K562 (cell line): ENCODE measurements around the gene COL4A2. TPM values are rescaled to one million over a fixed set of nuclear protein-coding genes. Genes with fewer than 3 reads are reported as not detected.

Source experiments
- ATAC-seq: fragments of 200-7000 bp; cut with Tn5 transposase; 3 replicates; pipeline ENCODE4 v1.9.1; 2020; ENCODE audit warnings: moderate library complexity
- BruUV-seq: library from RNA; stranded (reverse); fragments of 400-500 nt; replicated peaks from 2 replicates; lab custom pipeline; 2021; lab: Mats Ljungman, UMichigan
- CTCF ChIA-PET: fragments of 300-600 bp; formaldehyde crosslinking; extraction: SDS; loops from one replicate; lab custom pipeline; 2021; ENCODE audit warnings: low intra/inter-chr PET ratio; lab: Yijun Ruan, JAX
- POLR2A ChIA-PET: fragments of 300-600, 350-650 bp; sonication (Branson Sonifier 250); formaldehyde crosslinking; extraction: SDS; loops from one replicate; lab custom pipeline; 2021; ENCODE audit warnings: antibody characterized with exemption, inconsistent platforms; lab: Yijun Ruan, JAX
- DNase-seq, 4 experiments: peaks; one replicate each; pipeline versions ENCODE4 v3.0.0 to v3.0.0-alpha.2; 2011 to 2018; ENCODE audit warnings: low spot score in 3 of 4, mixed read lengths in 3 of 4; ENCODE audit errors: extremely low read depth in 1 of 4
- FAIRE-seq: peaks from 2 replicates; lab custom pipeline; 2011; peaks lifted over from hg19 to GRCh38; lab: Jason Lieb, UNC
- H2AFZ ChIP-seq: 2 replicates; pipeline ENCODE4 v1.6.0; 2011; ENCODE audit warnings: low read depth, low read length, control low read depth, inconsistent platforms
- H3K27ac ChIP-seq: fragments of 200-600 bp; 3 replicates; pipeline ENCODE4 v1.8.0; 2011; ENCODE audit warnings: low read depth, mild to moderate bottlenecking, control low read depth, inconsistent platforms, low read length, moderate library complexity, mixed read lengths; ENCODE audit errors: extremely low read depth
- H3K27me3 ChIP-seq, 2 experiments: fragments of 300-600 bp in 1 of 2; 2 replicates in 1 of 2; 3 replicates in 1 of 2; pipeline versions ENCODE4 v1.6.0 to v1.8.0; 2011; ENCODE audit warnings: inconsistent platforms in 2 of 2, low read length in 2 of 2, mild to moderate bottlenecking in 1 of 2, mixed read lengths in 1 of 2, moderate library complexity in 1 of 2; ENCODE audit not compliant: control insufficient read depth in 2 of 2, insufficient read depth in 2 of 2
- H3K36me3 ChIP-seq: fragments of 300-600 bp; 3 replicates; pipeline ENCODE4 v1.8.0; 2011; ENCODE audit warnings: mild to moderate bottlenecking, low read length, inconsistent platforms; ENCODE audit not compliant: control insufficient read depth, insufficient read depth
- H3K4me1 ChIP-seq, 2 experiments: fragments of 200-600 bp in 1 of 2; replicated peaks in 1 of 2; 2 replicates in 1 of 2; 3 replicates in 1 of 2; pipeline versions ENCODE4 v1.5.1 to v1.8.0; 2011; ENCODE audit warnings: inconsistent platforms in 2 of 2, low read length in 2 of 2, mild to moderate bottlenecking in 1 of 2, mixed read lengths in 1 of 2, moderate library complexity in 1 of 2; ENCODE audit not compliant: control insufficient read depth in 2 of 2, insufficient read depth in 2 of 2
- H3K4me2 ChIP-seq: 2 replicates; pipeline ENCODE4 v1.6.1; 2011; ENCODE audit warnings: low read length, control low read depth, inconsistent platforms, mixed read lengths; ENCODE audit not compliant: insufficient read depth
- H3K4me3 ChIP-seq: fragments of 200-600 bp; sonication (generic), shearing (Covaris generic); 2 replicates; pipeline ENCODE4 v1.5.1; 2016; ENCODE audit warnings: control low read depth, inconsistent platforms
- H3K79me2 ChIP-seq: fragments of 200-600 bp; 3 replicates; pipeline ENCODE4 v1.8.0; 2011; ENCODE audit warnings: low read length, inconsistent platforms; ENCODE audit not compliant: control insufficient read depth, insufficient read depth
- H3K9ac ChIP-seq, 2 experiments: 2 replicates each; pipeline versions ENCODE4 v1.6.0 to v1.6.1; 2011; ENCODE audit warnings: low read depth in 2 of 2, low read length in 2 of 2, control low read depth in 1 of 2, inconsistent platforms in 1 of 2, mild to moderate bottlenecking in 1 of 2, mixed read lengths in 1 of 2; ENCODE audit not compliant: insufficient read depth in 1 of 2
- H3K9me1 ChIP-seq: one replicate; pipeline ENCODE4 v1.6.0; 2011; ENCODE audit warnings: inconsistent platforms, mild to moderate bottlenecking, low read length, moderate library complexity; ENCODE audit not compliant: control insufficient read depth, insufficient read depth
- H3K9me3 ChIP-seq: replicated peaks from 2 replicates; pipeline ENCODE4 v1.5.1; 2011; ENCODE audit warnings: low read depth, low read length, inconsistent platforms; ENCODE audit not compliant: control insufficient read depth, insufficient read depth
- H4K20me1 ChIP-seq: replicated peaks from 2 replicates; pipeline ENCODE4 v1.6.1; 2011; ENCODE audit warnings: low read length, inconsistent platforms, mixed read lengths; ENCODE audit not compliant: control insufficient read depth, insufficient read depth
- CREBBP ChIP-seq: IDR thresholded peaks from one replicate; pipeline ENCODE4 v1.6.1; 2012; ENCODE audit warnings: low read depth, mild to moderate bottlenecking, control low read depth, inconsistent platforms, low read length
- PTTG1 ChIP-seq: fragments of 450-650 bp; IDR thresholded peaks from 2 replicates; pipeline ENCODE4 v1.6.1; 2016; ENCODE audit warnings: low read depth, mild to moderate bottlenecking, missing genetic modification characterization, missing compliant biosample characterization
- ZNF311 ChIP-seq: fragments of 250-450 bp; sonication (Bioruptor Pico); IDR thresholded peaks from 2 replicates; pipeline ENCODE4 v1.4.0; 2020; ENCODE audit warnings: mild to moderate bottlenecking, moderate library complexity
- WGBS: fragments of 100-300 bp; shearing (Covaris generic); methylation state at CpG from one replicate; pipeline ENCODE4 v1.1.6; 2016; ENCODE audit warnings: low coverage, mixed read lengths; ENCODE audit not compliant: insufficient coverage; ENCODE audit errors: missing lambda C conversion rate; 5-methylcytosine and 5-hydroxymethylcytosine counted together
- in situ Hi-C: fragments of 300-500 bp; cut with MboI; formaldehyde crosslinking; loops from 4 replicates; pipeline ENCODE4 v1.15.0; 2018; ENCODE audit warnings: inconsistent platforms, mixed read lengths
- intact Hi-C: fragments of 100-400 bp; cut with micrococcal nuclease; formaldehyde crosslinking; loops from 2 replicates; pipeline ENCODE4 v1.14.2; 2022
- polyA plus RNA-seq, 8 experiments: library from polyadenylated mRNA; depleted of rRNA in 4 of 8; stranded (reverse) in 5 of 8; unstranded in 3 of 8; fragments of >200 nt; fragmentation: Nextera tagmentation in 2 of 8; fragmentation: Illumina TruSeq in 1 of 8; extraction: Ambion mirVana in 2 of 8; extraction: Trizol in 1 of 8; gene quantifications; 2 replicates each; pipeline versions ENCODE4 v1.2.1 to v1.2.3, GENCODE V29; 2011 to 2014; ENCODE audit warnings: inconsistent platforms in 1 of 8, missing spikeins in 1 of 8
- total RNA-seq, 7 experiments: library from RNA; depleted of rRNA in 6 of 7; stranded (reverse); fragments of >200 nt in 6 of 7; fragmentation: Illumina TruSeq in 2 of 7; extraction: Trizol in 2 of 7; gene quantifications; 2 replicates each; pipeline versions ENCODE4 v1.2.1 to v1.2.3, GENCODE V29; 2011 to 2021; ENCODE audit warnings: low replicate concordance in 1 of 7
- TF ChIP-seq, protein P1 (sequence below): sonication (generic); formaldehyde crosslinking; IDR thresholded peaks from 2 replicates; pipeline ENCODE4 v1.8.1; 2023; ENCODE audit warnings: mild to moderate bottlenecking, missing genetic modification reagents, moderate library complexity

Gene COL4A2
- total and polyA plus RNA-seq, 9 of the 15 experiments (the other 6 are each of a cell fraction or from before 2014, with no cell fraction given), result 0.13 to 15.2 (median 8.1) TPM

DNA sequence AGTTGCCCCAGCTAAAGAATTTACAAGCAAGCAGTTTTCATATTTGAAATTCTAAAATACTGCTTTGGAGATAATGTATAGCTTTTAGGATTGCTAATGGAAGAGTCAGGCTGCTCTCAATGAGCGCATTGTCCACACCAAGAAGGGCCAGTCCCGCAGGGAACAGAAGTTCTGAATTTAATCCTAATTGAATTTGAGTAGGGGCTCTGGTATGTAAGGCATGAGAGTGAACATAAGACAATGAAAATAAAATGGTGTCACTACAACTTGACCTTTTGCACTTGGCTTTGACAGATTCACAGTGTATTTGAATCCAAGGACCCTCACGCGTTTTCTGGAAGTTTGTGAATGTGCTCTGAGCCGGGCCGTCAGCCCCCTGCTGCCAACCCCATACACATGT, 221.8 kb downstream of the COL4A2 start:
- H3K4me3 ChIP-seq, result no peak overlapping the region
- H3K9ac ChIP-seq, result no peak overlapping the region
- FAIRE-seq, result no peak
- intact Hi-C loops (loop anchor here (5.0 kb wide), 1 partner anchor 72 kb away; no protein-coding TSS in a partner anchor), in situ Hi-C loops (no loop called here)
- no peak overlapping the region for H3K27ac ChIP-seq
- no peaks in the 10 kb centered on the region for H3K36me3 ChIP-seq
- no peaks in the 10 kb centered on the region for H3K27me3 ChIP-seq
- BruUV-seq, result no TSS peak
- POLR2A ChIA-PET, result no interaction called here
- DNase-seq, result no peak
- no peak overlapping the region for H2AFZ ChIP-seq
- H4K20me1 ChIP-seq, result no peaks in the 10 kb centered on the region
- H3K9me3 ChIP-seq, result no peaks in the 10 kb centered on the region
- H3K9me1 ChIP-seq, result no peaks in the 10 kb centered on the region
- no peak for ATAC-seq
- H3K4me1 ChIP-seq, result peaks cover 13 to 26% of the 10 kb centered on the region in 2 experiments; a peak in 4 of 5 replicates
- WGBS, result 62% methylated on average over 6 of the region's 6 CpGs
- CTCF ChIA-PET, result no interaction called here
- no peak overlapping the region for H3K4me2 ChIP-seq
- H3K79me2 ChIP-seq, result no peaks in the 10 kb centered on the region; the same call in 2 of the 3 replicates
- TF ChIP-seq CREBBP (no peak), ZNF311 (no peak), PTTG1 (tag) (no peak)
- TF ChIP-seq, protein P1, sequence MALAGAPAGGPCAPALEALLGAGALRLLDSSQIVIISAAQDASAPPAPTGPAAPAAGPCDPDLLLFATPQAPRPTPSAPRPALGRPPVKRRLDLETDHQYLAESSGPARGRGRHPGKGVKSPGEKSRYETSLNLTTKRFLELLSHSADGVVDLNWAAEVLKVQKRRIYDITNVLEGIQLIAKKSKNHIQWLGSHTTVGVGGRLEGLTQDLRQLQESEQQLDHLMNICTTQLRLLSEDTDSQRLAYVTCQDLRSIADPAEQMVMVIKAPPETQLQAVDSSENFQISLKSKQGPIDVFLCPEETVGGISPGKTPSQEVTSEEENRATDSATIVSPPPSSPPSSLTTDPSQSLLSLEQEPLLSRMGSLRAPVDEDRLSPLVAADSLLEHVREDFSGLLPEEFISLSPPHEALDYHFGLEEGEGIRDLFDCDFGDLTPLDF (CRISPR knock-in tag), result no peak
